ENCODE measurements around the gene NUP210L.

NUP210L gene

GRCh38 chr1:154179946-154180687 is 25.2 kb upstream of the NUP210L start:
- no peak for DNase-seq (ENCODE audit: low read depth)
- H3K4me3 ChIP-seq (ENCODE audit: low read depth, low read length), result no peak overlapping the region
- TF ChIP-seq CTCF (IDR thresholded peaks at IDR 0.05; ENCODE audit: control insufficient read depth, extremely low read depth, insufficient read depth), result no peak

GRCh38 chr1:154178911-154179811 is 24.3 kb upstream of the NUP210L start:
- no peak for TF ChIP-seq CTCF (IDR thresholded peaks at IDR 0.05; ENCODE audit: control insufficient read depth, extremely low read depth, insufficient read depth)
- DNase-seq (ENCODE audit: low read depth), result no peak
- no peak overlapping the region for H3K4me3 ChIP-seq (ENCODE audit: low read depth, low read length)

GRCh38 chr1:154178013-154178412 is 23.1 kb upstream of the NUP210L start:
- no peak for TF ChIP-seq CTCF (IDR thresholded peaks at IDR 0.05; ENCODE audit: control insufficient read depth, extremely low read depth, insufficient read depth)
- H3K4me3 ChIP-seq (ENCODE audit: low read depth, low read length), result no peak overlapping the region
- DNase-seq (ENCODE audit: low read depth), result no peak

- no peak for TF ChIP-seq CTCF (IDR thresholded peaks at IDR 0.05; ENCODE audit: control insufficient read depth, extremely low read depth, insufficient read depth)
- no peak overlapping the region for H3K4me3 ChIP-seq (ENCODE audit: low read depth, low read length)
- no peak for DNase-seq (ENCODE audit: low read depth)
These were observed 21.5 kb upstream of the NUP210L start for GRCh38 chr1:154176337-154176736.

GRCh38 chr1:154174654-154175053 is 19.8 kb upstream of the NUP210L start:
- no peak for DNase-seq (ENCODE audit: low read depth)
- no peak for TF ChIP-seq CTCF (IDR thresholded peaks at IDR 0.05; ENCODE audit: control insufficient read depth, extremely low read depth, insufficient read depth)
- H3K4me3 ChIP-seq (ENCODE audit: low read depth, low read length), result no peak overlapping the region

- no peak for TF ChIP-seq CTCF (IDR thresholded peaks at IDR 0.05; ENCODE audit: control insufficient read depth, extremely low read depth, insufficient read depth)
- no peak for DNase-seq (ENCODE audit: low read depth)
- no peak overlapping the region for H3K4me3 ChIP-seq (ENCODE audit: low read depth, low read length)
These were observed 17.0 kb upstream of the NUP210L start for GRCh38 chr1:154171880-154172279.

Data from LNCaP clone FGC (cell line).